H1 (cell line): ENCODE measurements around the gene CACNA1E. TPM values are rescaled to one million over a fixed set of nuclear protein-coding genes. Genes with fewer than 3 reads are reported as not detected.

Experiments
- CTCF ChIA-PET: fragments of 300-600 bp; sonication (Branson Sonifier 250); formaldehyde crosslinking; loops from one replicate; lab custom pipeline; 2021; ENCODE audit not compliant: partially characterized antibody; lab: Charles Lee
- POLR2A ChIA-PET: fragments of 300-600 bp; sonication (Branson Sonifier 250); formaldehyde crosslinking; loops from one replicate; lab custom pipeline; 2021; ENCODE audit warnings: inconsistent platforms; ENCODE audit not compliant: partially characterized antibody; lab: Charles Lee
- DNase-seq, 2 experiments: peaks; one replicate each; pipeline versions ENCODE4 v3.0.0 to v3.0.0-alpha.2; 2010 to 2022; ENCODE audit warnings: low spot score in 2 of 2, low read depth in 1 of 2, mixed read lengths in 1 of 2
- FAIRE-seq: peaks from 2 replicates; lab custom pipeline; 2011; peaks lifted over from hg19 to GRCh38; lab: Jason Lieb, UNC
- H2AFZ ChIP-seq: 2 replicates; pipeline ENCODE4 v1.8.1; 2012; ENCODE audit warnings: low read length, inconsistent platforms
- H2AK5ac ChIP-seq: 2 replicates; pipeline ENCODE4 v1.6.1; 2013; ENCODE audit warnings: low read depth, low read length
- H2BK120ac ChIP-seq: replicated peaks from 2 replicates; pipeline ENCODE3; 2013; ENCODE audit warnings: low read depth, low read length, inconsistent platforms
- H2BK12ac ChIP-seq: 2 replicates; pipeline ENCODE4 v1.6.1; 2013; ENCODE audit warnings: low read depth, low read length
- H2BK15ac ChIP-seq: 2 replicates; pipeline ENCODE4 v1.6.1; 2013; ENCODE audit warnings: low read length
- H2BK20ac ChIP-seq: 2 replicates; pipeline ENCODE4 v1.6.1; 2013; ENCODE audit warnings: low read length
- H2BK5ac ChIP-seq: 2 replicates; pipeline ENCODE4 v1.6.1; 2013; ENCODE audit warnings: low read depth, low read length
- H3K14ac ChIP-seq: 2 replicates; pipeline ENCODE4 v1.6.1; 2013; ENCODE audit warnings: inconsistent platforms; ENCODE audit not compliant: insufficient read length
- H3K18ac ChIP-seq: 2 replicates; pipeline ENCODE4 v1.6.1; 2013; ENCODE audit warnings: low read length; ENCODE audit errors: extremely low read depth
- H3K23ac ChIP-seq: 2 replicates; pipeline ENCODE4 v1.6.1; 2013; ENCODE audit warnings: inconsistent platforms; ENCODE audit not compliant: insufficient read length
- H3K23me2 ChIP-seq: 2 replicates; pipeline ENCODE4 v1.6.1; 2013; ENCODE audit warnings: low read depth, low read length
- H3K27ac ChIP-seq: 2 replicates; pipeline ENCODE4 v1.6.1; 2011; ENCODE audit warnings: low read depth, low read length, inconsistent platforms
- H3K27me3 ChIP-seq, 4 experiments: replicated peaks in 1 of 4; 1 replicate in 1 of 4; 2 replicates in 3 of 4; pipeline versions ENCODE4 v1.6.1 to v1.8.1; 2011 to 2013; ENCODE audit warnings: low read length in 3 of 4, mild to moderate bottlenecking in 3 of 4, inconsistent platforms in 2 of 4, mixed read lengths in 2 of 4, moderate library complexity in 1 of 4; ENCODE audit not compliant: control insufficient read depth in 3 of 4, insufficient read depth in 3 of 4; ENCODE audit errors: extremely low read depth in 1 of 4
- H3K36me3 ChIP-seq, 4 experiments: 2 replicates each; pipeline versions ENCODE4 v1.6.1 to v1.8.1; 2011 to 2013; ENCODE audit warnings: mild to moderate bottlenecking in 4 of 4, low read length in 3 of 4, moderate library complexity in 2 of 4, control low read depth in 1 of 4, inconsistent platforms in 1 of 4; ENCODE audit not compliant: insufficient read depth in 4 of 4, control insufficient read depth in 2 of 4
- H3K4ac ChIP-seq: replicated peaks from 2 replicates; pipeline ENCODE3; 2013; ENCODE audit warnings: low read length, low read depth, mixed read lengths, inconsistent platforms; ENCODE audit not compliant: insufficient read length
- H3K4me1 ChIP-seq, 4 experiments: replicated peaks in 1 of 4; 1 replicate in 1 of 4; 2 replicates in 3 of 4; pipeline versions ENCODE4 v1.6.1 to v1.8.1; 2011 to 2013; ENCODE audit warnings: low read length in 3 of 4, inconsistent platforms in 2 of 4, mixed read lengths in 1 of 4; ENCODE audit not compliant: insufficient read depth in 4 of 4, control insufficient read depth in 3 of 4
- H3K4me2 ChIP-seq, 2 experiments: 2 replicates each; pipeline versions ENCODE4 v1.6.1 to v1.8.1; 2011 to 2013; ENCODE audit warnings: low read depth in 2 of 2, low read length in 2 of 2, control low read depth in 1 of 2, inconsistent platforms in 1 of 2, mild to moderate bottlenecking in 1 of 2; ENCODE audit not compliant: insufficient read depth in 1 of 2
- H3K4me3 ChIP-seq, 4 experiments: fragments of 200-600, 300-600 bp in 1 of 4; sonication (generic), shearing (Covaris generic), sonication (Bioruptor Twin) in 1 of 4; 2 replicates each; pipeline versions ENCODE4 v1.5.1 to v1.8.1; 2011 to 2016; ENCODE audit warnings: low read length in 4 of 4, low read depth in 3 of 4, control low read depth in 2 of 4, inconsistent platforms in 2 of 4, mild to moderate bottlenecking in 2 of 4, mixed read lengths in 1 of 4, moderate library complexity in 1 of 4; ENCODE audit not compliant: insufficient read depth in 2 of 4; ENCODE audit errors: extremely low read depth in 1 of 4
- H3K56ac ChIP-seq: replicated peaks from 2 replicates; pipeline ENCODE3; 2013; ENCODE audit warnings: low read depth, mild to moderate bottlenecking, mixed read lengths, low read length, inconsistent platforms; ENCODE audit not compliant: insufficient read length
- H3K79me1 ChIP-seq: 2 replicates; pipeline ENCODE4 v1.6.1; 2013; ENCODE audit warnings: low read depth, low read length, control low read depth
- H3K79me2 ChIP-seq, 2 experiments: 2 replicates each; pipeline versions ENCODE4 v1.6.1 to v1.8.1; 2012 to 2013; ENCODE audit warnings: low read length in 2 of 2, mild to moderate bottlenecking in 2 of 2, inconsistent platforms in 1 of 2; ENCODE audit not compliant: insufficient read depth in 2 of 2, control insufficient read depth in 1 of 2
- H3K9ac ChIP-seq, 4 experiments: replicated peaks in 1 of 4; 1 replicate in 1 of 4; 2 replicates in 3 of 4; pipeline versions ENCODE4 v1.6.1 to v1.8.1; 2011 to 2013; ENCODE audit warnings: low read depth in 3 of 4, low read length in 3 of 4, control low read depth in 2 of 4, mild to moderate bottlenecking in 2 of 4, moderate library complexity in 2 of 4, inconsistent platforms in 1 of 4; ENCODE audit errors: extremely low read depth in 1 of 4
- H3K9me3 ChIP-seq, 2 experiments: 2 replicates each; pipeline versions ENCODE4 v1.6.1 to v1.8.1; 2012 to 2013; ENCODE audit warnings: mild to moderate bottlenecking in 2 of 2, moderate library complexity in 2 of 2, control low read depth in 1 of 2, inconsistent platforms in 1 of 2, low read depth in 1 of 2, low read length in 1 of 2, mixed read lengths in 1 of 2; ENCODE audit not compliant: insufficient read depth in 2 of 2
- H4K20me1 ChIP-seq, 2 experiments: replicated peaks in 1 of 2; 2 replicates each; pipeline versions ENCODE3 to v1.8.1; 2011 to 2013; ENCODE audit warnings: inconsistent platforms in 2 of 2, low read length in 2 of 2, mild to moderate bottlenecking in 1 of 2; ENCODE audit not compliant: insufficient read depth in 2 of 2, control insufficient read depth in 1 of 2
- H4K5ac ChIP-seq: 2 replicates; pipeline ENCODE4 v1.6.1; 2013; ENCODE audit warnings: low read length, low read depth, mixed read lengths, inconsistent platforms; ENCODE audit not compliant: insufficient read length
- H4K8ac ChIP-seq: 2 replicates; pipeline ENCODE4 v1.8.0; 2013; ENCODE audit warnings: mild to moderate bottlenecking, moderate library complexity, low read length, inconsistent platforms; ENCODE audit not compliant: insufficient read depth; ENCODE audit errors: extremely low read depth
- H4K91ac ChIP-seq: replicated peaks from 2 replicates; pipeline ENCODE3; 2013; ENCODE audit warnings: low read length, mixed read lengths, inconsistent platforms; ENCODE audit not compliant: insufficient read length
- CBX8 ChIP-seq: fragments of 300-800, 300-1000 bp; sonication (generic); IDR thresholded peaks from 2 replicates; pipeline ENCODE4 v1.7.1; 2016; ENCODE audit warnings: low read depth, low read length, borderline replicate concordance
- CEBPB ChIP-seq: IDR thresholded peaks from 2 replicates; pipeline ENCODE4 v1.6.1; 2012; ENCODE audit warnings: low read depth, low read length
- CHD2 ChIP-seq: IDR thresholded peaks from 2 replicates; pipeline ENCODE4 v1.6.1; 2012; ENCODE audit warnings: low read length, improper control_type of control experiment
- KDM5A ChIP-seq: fragments of 200-600 bp; IDR thresholded peaks from 2 replicates; pipeline ENCODE4 v1.7.1; 2012; ENCODE audit warnings: mild to moderate bottlenecking, low read length, inconsistent platforms, mixed read lengths
- NRF1 ChIP-seq: IDR thresholded peaks from 2 replicates; pipeline ENCODE4 v1.6.1; 2011; ENCODE audit warnings: mild to moderate bottlenecking, low read depth, low read length, improper control_type of control experiment
- RAD21 ChIP-seq, 2 experiments: IDR thresholded peaks in 1 of 2; conservative IDR thresholded peaks in 1 of 2; 2 replicates each; pipeline ENCODE4 v1.6.1; 2011; ENCODE audit warnings: low read depth in 2 of 2, low read length in 2 of 2, improper control_type of control experiment in 1 of 2, inconsistent platforms in 1 of 2, mild to moderate bottlenecking in 1 of 2, moderate library complexity in 1 of 2
- RNF2 ChIP-seq: fragments of 200-900, 300-1000 bp; sonication (generic); IDR thresholded peaks from 2 replicates; pipeline ENCODE4 v1.7.1; 2016; ENCODE audit warnings: borderline replicate concordance, low read depth, mild to moderate bottlenecking, antibody characterized with exemption, low read length; ENCODE audit not compliant: poor library complexity, severe bottlenecking; ENCODE audit errors: missing control alignments
- SIRT6 ChIP-seq: IDR thresholded peaks from one replicate; pipeline ENCODE4 v1.7.1; 2012; ENCODE audit warnings: low read length, inconsistent platforms
- SP4 ChIP-seq: IDR thresholded peaks from 2 replicates; pipeline ENCODE4 v1.6.1; 2012; ENCODE audit warnings: low read length, inconsistent platforms
- polyA plus RNA-seq, 7 experiments: library from polyadenylated mRNA; depleted of rRNA in 3 of 7; stranded (reverse) in 5 of 7; unstranded in 2 of 7; fragments of >200 nt in 5 of 7; fragments of 200-250 nt in 2 of 7; gene quantifications; 1 replicate in 5 of 7; 2 replicates in 1 of 7; 4 replicates in 1 of 7; pipeline versions ENCODE4 v1.2.1 to v1.2.3, GENCODE V29; 2011 to 2013; ENCODE audit warnings: missing spikeins in 2 of 7, mixed read lengths in 2 of 7
- total RNA-seq: library from RNA; stranded (reverse); fragmentation: NEBNext Ultra II Directional; extraction: Animal tissue kit (Norgen Biotek cat#: 25700); gene quantifications from 2 replicates; pipeline ENCODE4 v1.2.1, GENCODE V29; 2021

Gene CACNA1E
- total and polyA plus RNA-seq, 2 of the 8 experiments (the other 6 are each of a cell fraction or from before 2014, with no cell fraction given) = 0.98 to 1.3 TPM

DNA sequence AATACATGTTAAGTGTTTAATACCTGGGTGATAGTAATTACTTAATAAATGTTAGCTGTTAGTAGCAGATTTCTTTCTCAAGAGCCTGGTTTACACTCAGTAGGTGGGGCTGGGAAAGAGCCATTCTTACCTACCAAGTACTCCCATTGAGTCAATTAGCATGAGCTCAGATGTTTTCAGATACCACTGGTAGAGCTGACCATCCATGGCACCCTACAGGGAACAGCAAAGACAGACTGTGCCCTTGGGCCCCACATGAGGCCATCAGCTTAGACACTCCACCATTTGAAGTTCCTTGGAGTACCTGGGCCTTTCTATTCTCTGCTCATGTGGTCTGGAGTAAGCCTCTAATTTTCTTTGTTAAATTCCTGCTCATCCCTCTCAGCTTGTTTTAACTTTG lies 179.3 kb downstream of the CACNA1E start:
- H3K18ac ChIP-seq = no peak overlapping the region
- no peaks in the 10 kb centered on the region for H3K36me3 ChIP-seq
- H3K4me1 ChIP-seq = peaks cover 0 to 3% (median 0%) of the 10 kb centered on the region in 4 experiments; a peak in 1 of 7 replicates
- H3K23ac ChIP-seq = no peak overlapping the region
- no peak overlapping the region for H2BK120ac ChIP-seq
- H2BK5ac ChIP-seq = no peak overlapping the region
- H3K9me3 ChIP-seq = no peaks in the 10 kb centered on the region
- no peaks in the 10 kb centered on the region for H3K27me3 ChIP-seq
- no peak overlapping the region for H3K4ac ChIP-seq
- no peak overlapping the region for H2AFZ ChIP-seq
- no peak overlapping the region for H2BK12ac ChIP-seq
- DNase-seq (no peak), FAIRE-seq (no peak)
- no peak overlapping the region for H3K4me3 ChIP-seq
- no peak overlapping the region for H4K8ac ChIP-seq
- no peaks in the 10 kb centered on the region for H3K79me2 ChIP-seq
- H2BK20ac ChIP-seq = no peak overlapping the region
- H3K9ac ChIP-seq = no peak overlapping the region
- no peak overlapping the region for H3K4me2 ChIP-seq
- CTCF ChIA-PET = interaction anchor here (0.8 to 1.7 kb wide), 5 partner anchors 13 to 179 kb away, joined by 3 to 12 read pairs (median 3); partner anchors contain the start of gene CACNA1E
- no peak for TF ChIP-seq CEBPB
- TF ChIP-seq SP4 = no peak
- no peak for TF ChIP-seq RNF2
- no peak for TF ChIP-seq RAD21 (IDR thresholded peaks at IDR 0.05 in 1 of 2, conservative IDR thresholded peaks at IDR 0.05 in 1 of 2; ENCODE audit: low read depth in 2 of 2, low read length in 2 of 2)
- TF ChIP-seq CBX8 = no peak
- no peak for TF ChIP-seq SIRT6
- TF ChIP-seq CHD2 = no peak
- no peak for TF ChIP-seq KDM5A
- TF ChIP-seq NRF1 = no peak
- no peak overlapping the region for H3K14ac ChIP-seq
- H2BK15ac ChIP-seq = no peak overlapping the region
- POLR2A ChIA-PET = no interaction called here
- no peaks in the 10 kb centered on the region for H3K79me1 ChIP-seq
- H4K91ac ChIP-seq = no peak overlapping the region
- H4K20me1 ChIP-seq = no peaks in the 10 kb centered on the region
- H3K56ac ChIP-seq = no peak overlapping the region
- no peak overlapping the region for H4K5ac ChIP-seq
- H3K23me2 ChIP-seq = no peaks in the 10 kb centered on the region
- no peak overlapping the region for H2AK5ac ChIP-seq
- H3K27ac ChIP-seq = no peak overlapping the region
